Ovary (tissue), 3 donors: ENCODE measurements around the gene KCNK6.

Experiments used
- CTCF ChIP-seq, 3 donors: fragments of 450-650 bp in 2 of 3; fragments of 200-600 bp in 1 of 3; IDR thresholded peaks; one replicate each; pipeline versions ENCODE4 v1.5.1 to v1.8.0; 2016 to 2022; ENCODE audit warnings: antibody characterized with exemption in 3 of 3, mild to moderate bottlenecking in 1 of 3
- POLR2A ChIP-seq: fragments of 450-650 bp; IDR thresholded peaks from one replicate; pipeline ENCODE4 v1.6.1; 2017; ENCODE audit warnings: antibody characterized with exemption, mild to moderate bottlenecking, moderate library complexity
- donor health status: DM: no; HTN: no; CAD: no.

GRCh38 chr19:38355728-38356725, 36.4 kb downstream of the KCNK6 start:
- TF ChIP-seq CTCF (IDR thresholded peaks at IDR 0.05) (no peak), POLR2A (no peak)
